ENCODE measurements around the gene MTMR3. TPM values are rescaled to one million over a fixed set of nuclear protein-coding genes. Genes with fewer than 3 reads are reported as not detected.

The MTMR3 gene
- total RNA-seq, 1 experiment from 2014 or later: 27.0 TPM

- no peaks in the 10 kb centered on the region for H3K27me3 ChIP-seq (ENCODE audit: insufficient read depth, low read length)
- H3K4me1 ChIP-seq (ENCODE audit: control insufficient read depth in 1 of 2, insufficient read depth in 2 of 2, low read length in 2 of 2): peaks cover 4 to 12% of the 10 kb centered on the region in 2 experiments; a peak in 2 of 4 replicates
- intact Hi-C loops (cut with micrococcal nuclease): no loop called here
- DNase-seq (ENCODE audit: low read depth, low spot score): no peak
- no peaks in the 10 kb centered on the region for H3K9me2 ChIP-seq (ENCODE audit: insufficient read depth)
- TF ChIP-seq ELF1 (IDR thresholded peaks at IDR 0.05; ENCODE audit: borderline replicate concordance, low read depth) (no peak), SIN3A (IDR thresholded peaks at IDR 0.05; ENCODE audit: low read depth) (no peak), JUND (IDR thresholded peaks at IDR 0.05) (no peak), POLR2AphosphoS5 (IDR thresholded peaks at IDR 0.05; ENCODE audit: low read depth, low read length) (no peak), EGR1 (IDR thresholded peaks at IDR 0.05; ENCODE audit: low read depth) (no peak), CEBPB (IDR thresholded peaks at IDR 0.05; ENCODE audit: low read depth) (no peak)
- H3K79me2 ChIP-seq (ENCODE audit: insufficient read depth, low read length): peaks cover 67% of the 10 kb centered on the region
- H3K27ac ChIP-seq (ENCODE audit: low read depth, low read length): no peak overlapping the region
- no peak overlapping the region for H3K4me3 ChIP-seq (replicated peaks in 1 of 2; ENCODE audit: low read depth in 1 of 2, low read length in 2 of 2)
- H2AFZ ChIP-seq (ENCODE audit: low read depth, low read length, poor library complexity, severe bottlenecking): no peak overlapping the region
- POLR2A ChIA-PET: no interaction called here
- H3K9ac ChIP-seq (ENCODE audit: low read length): no peak overlapping the region
- H3K4me2 ChIP-seq (ENCODE audit: low read length): no peak overlapping the region
- ATAC-seq: no peak
- no peaks in the 10 kb centered on the region for H4K20me1 ChIP-seq (ENCODE audit: insufficient read depth)
- CTCF ChIA-PET: no interaction called here
- BruUV-seq (replicated peaks): no TSS peak
- H3K9me3 ChIP-seq (ENCODE audit: control insufficient read depth in 1 of 2, insufficient read depth in 1 of 2, low read depth in 1 of 2, low read length in 2 of 2): no peaks in the 10 kb centered on the region
- H3K36me3 ChIP-seq (ENCODE audit: control insufficient read depth in 1 of 2, insufficient read depth in 2 of 2, low read length in 2 of 2): no peaks in the 10 kb centered on the region
- RAD21 ChIA-PET (ENCODE audit: low non-redundant PET in 1 of 2, low total read pairs in 2 of 2, uncharacterized antibody in 2 of 2, unreplicated experiment in 2 of 2): no interaction called here
These were observed 2.6 kb downstream of the MTMR3 start for GRCh38 chr22:29885610-29886009.

- no peak for DNase-seq (ENCODE audit: low read depth, low spot score)
- CTCF ChIA-PET: no interaction called here
- intact Hi-C loops (cut with micrococcal nuclease): no loop called here
- TF ChIP-seq REST (IDR thresholded peaks at IDR 0.05; ENCODE audit: low read depth): no peak
- TF ChIP-seq POLR2A (IDR thresholded peaks at IDR 0.05; ENCODE audit: borderline replicate concordance, extremely low read depth, insufficient read depth, insufficient read length): no peak
- TF ChIP-seq ATF3 (IDR thresholded peaks at IDR 0.05): no peak
- TF ChIP-seq ELF1 (IDR thresholded peaks at IDR 0.05; ENCODE audit: borderline replicate concordance, low read depth): no peak
- TF ChIP-seq EZH2 (IDR thresholded peaks at IDR 0.05): no peak
- TF ChIP-seq CTCF (IDR thresholded peaks at IDR 0.05 in 2 of 3, conservative IDR thresholded peaks at IDR 0.05 in 1 of 3; ENCODE audit: borderline replicate concordance in 1 of 3, insufficient read depth in 1 of 3, low read depth in 2 of 3, low read length in 2 of 3): no peak
- no peak for TF ChIP-seq EZH2phosphoT487 (IDR thresholded peaks at IDR 0.05; ENCODE audit: borderline replicate concordance)
- no peak for TF ChIP-seq ZBTB33 (IDR thresholded peaks at IDR 0.05; ENCODE audit: extremely low read depth, insufficient replicate concordance, low read length)
- TF ChIP-seq JUND (IDR thresholded peaks at IDR 0.05): no peak
- TF ChIP-seq POLR2AphosphoS5 (IDR thresholded peaks at IDR 0.05; ENCODE audit: low read depth, low read length): no peak
- TF ChIP-seq CEBPB (IDR thresholded peaks at IDR 0.05; ENCODE audit: low read depth): no peak
These were observed 3.6 kb downstream of the MTMR3 start for GRCh38 chr22:29886596-29886995.

More at GRCh38 chr22:29886596-29886995, 3.6 kb downstream of the MTMR3 start:
- no peak for ATAC-seq
- no peak overlapping the region for H3K9ac ChIP-seq (ENCODE audit: low read length)
- no peak overlapping the region for H2AFZ ChIP-seq (ENCODE audit: low read depth, low read length, poor library complexity, severe bottlenecking)
- no TSS peak for BruUV-seq (replicated peaks)
- H4K20me1 ChIP-seq (ENCODE audit: insufficient read depth): no peaks in the 10 kb centered on the region
- no peak overlapping the region for H3K4me2 ChIP-seq (ENCODE audit: low read length)
- no peak overlapping the region for H3K27ac ChIP-seq (ENCODE audit: low read depth, low read length)
- H3K36me3 ChIP-seq (ENCODE audit: control insufficient read depth in 1 of 2, insufficient read depth in 2 of 2, low read length in 2 of 2): no peaks in the 10 kb centered on the region
- H3K4me1 ChIP-seq (ENCODE audit: control insufficient read depth in 1 of 2, insufficient read depth in 2 of 2, low read length in 2 of 2): peaks cover 4 to 12% of the 10 kb centered on the region in 2 experiments; a peak in 2 of 4 replicates
- no peaks in the 10 kb centered on the region for H3K27me3 ChIP-seq (ENCODE audit: insufficient read depth, low read length)
- H3K79me2 ChIP-seq (ENCODE audit: insufficient read depth, low read length): peaks cover 71% of the 10 kb centered on the region
- H3K9me3 ChIP-seq (ENCODE audit: control insufficient read depth in 1 of 2, insufficient read depth in 1 of 2, low read depth in 1 of 2, low read length in 2 of 2): no peaks in the 10 kb centered on the region
- ChIA-PET POLR2A (no interaction called here), RAD21 (ENCODE audit: low non-redundant PET in 1 of 2, low total read pairs in 2 of 2, uncharacterized antibody in 2 of 2, unreplicated experiment in 2 of 2) (interaction anchor here in 1 of 2 experiments (0.6 kb wide), 1 partner anchor 9 kb away, joined by 4 read pairs; no protein-coding TSS in a partner anchor)
- no peaks in the 10 kb centered on the region for H3K9me2 ChIP-seq (ENCODE audit: insufficient read depth)
- no peak overlapping the region for H3K4me3 ChIP-seq (replicated peaks in 1 of 2; ENCODE audit: low read depth in 1 of 2, low read length in 2 of 2)

Measured in HCT116 (cell line).